HTR-8/SVneo (cell line): ENCODE data around the gene TMEM82.

Experiments used
- DNase-seq: peaks from one replicate; pipeline ENCODE4 v3.0.0; 2011; ENCODE audit warnings: low spot score, mixed read lengths; ENCODE audit not compliant: insufficient read length
- FAIRE-seq: peaks from 2 replicates; lab custom pipeline; 2011; peaks lifted over from hg19 to GRCh38; lab: Jason Lieb, UNC

TMEM82 gene

DNA sequence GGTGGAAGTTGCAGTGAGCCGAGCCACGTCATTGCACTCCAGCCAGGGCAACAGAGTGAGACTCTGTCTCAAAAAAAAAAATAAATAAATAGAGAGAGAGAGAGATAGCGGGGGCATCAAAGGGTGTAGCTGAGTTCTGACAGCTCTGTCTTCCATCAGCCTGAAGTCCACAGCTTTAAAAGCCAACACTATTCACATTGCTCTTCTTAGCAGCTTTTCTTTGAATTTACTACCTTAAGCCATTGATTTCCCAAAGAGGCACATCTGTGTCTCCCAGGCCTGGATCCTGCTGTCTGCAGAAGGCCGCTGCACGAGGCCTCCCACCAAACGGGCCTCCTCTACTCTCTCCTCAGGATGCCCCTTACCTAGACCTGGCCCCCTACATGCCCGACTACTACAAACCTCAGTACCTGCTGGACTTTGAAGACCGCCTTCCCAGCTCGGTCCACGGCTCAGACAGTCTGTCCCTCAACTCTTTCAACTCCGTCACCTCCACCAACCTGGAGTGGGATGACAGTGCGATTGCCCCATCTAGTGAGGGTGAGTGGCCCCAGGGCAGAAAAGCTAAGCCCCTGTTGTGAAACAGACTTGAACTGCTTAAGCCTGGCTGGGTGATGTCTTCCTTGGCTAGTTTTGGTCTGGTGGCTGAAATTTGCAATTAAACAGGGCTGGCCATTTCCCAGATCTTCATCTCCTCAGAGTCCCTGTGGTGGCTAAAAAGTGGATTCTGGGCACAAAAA, 22.7 kb upstream of the TMEM82 start:
- DNase-seq: no peak
- no peak for FAIRE-seq

DNA sequence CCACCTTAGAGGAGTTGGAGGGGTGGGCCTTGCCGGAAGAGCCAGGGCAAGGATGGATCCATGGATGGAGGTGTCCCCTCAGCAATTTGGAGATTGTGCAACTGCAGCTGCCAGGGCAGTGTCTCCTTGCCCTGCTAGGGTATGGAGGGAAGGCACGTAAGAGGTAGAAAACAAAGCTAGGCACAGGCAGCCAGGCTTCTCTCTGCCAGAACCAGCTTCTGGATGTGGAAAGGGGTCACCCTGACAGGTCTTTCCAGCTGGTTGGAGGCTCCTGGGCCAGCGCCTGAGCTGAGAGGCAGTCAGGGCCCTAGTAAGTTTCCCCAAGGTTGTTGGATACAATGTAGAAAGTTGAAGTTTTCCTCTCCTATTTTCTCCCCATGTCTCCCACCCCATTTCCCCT, 21.4 kb upstream of the TMEM82 start:
- DNase-seq (no peak), FAIRE-seq (no peak)

DNA sequence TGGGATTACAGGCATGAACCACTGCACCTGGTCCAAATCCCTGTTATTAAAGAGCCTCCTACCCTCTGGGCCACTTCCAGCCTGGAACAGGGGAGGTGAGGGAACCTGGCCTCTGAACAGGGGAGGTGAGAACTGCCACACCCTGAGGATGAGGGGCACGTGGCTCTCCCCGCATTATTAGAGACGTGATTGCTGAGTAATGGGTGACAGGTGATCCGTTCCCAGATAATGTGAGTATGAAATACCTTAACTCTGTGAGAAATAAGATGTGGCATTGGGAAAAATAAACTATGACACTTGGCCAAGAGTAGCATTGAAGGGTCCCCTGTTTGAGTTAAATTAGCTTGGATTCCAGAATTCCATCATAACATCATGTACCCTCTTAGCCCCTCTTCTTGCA, 19.9 kb upstream of the TMEM82 start:
- FAIRE-seq (no peak), DNase-seq (no peak)

DNA sequence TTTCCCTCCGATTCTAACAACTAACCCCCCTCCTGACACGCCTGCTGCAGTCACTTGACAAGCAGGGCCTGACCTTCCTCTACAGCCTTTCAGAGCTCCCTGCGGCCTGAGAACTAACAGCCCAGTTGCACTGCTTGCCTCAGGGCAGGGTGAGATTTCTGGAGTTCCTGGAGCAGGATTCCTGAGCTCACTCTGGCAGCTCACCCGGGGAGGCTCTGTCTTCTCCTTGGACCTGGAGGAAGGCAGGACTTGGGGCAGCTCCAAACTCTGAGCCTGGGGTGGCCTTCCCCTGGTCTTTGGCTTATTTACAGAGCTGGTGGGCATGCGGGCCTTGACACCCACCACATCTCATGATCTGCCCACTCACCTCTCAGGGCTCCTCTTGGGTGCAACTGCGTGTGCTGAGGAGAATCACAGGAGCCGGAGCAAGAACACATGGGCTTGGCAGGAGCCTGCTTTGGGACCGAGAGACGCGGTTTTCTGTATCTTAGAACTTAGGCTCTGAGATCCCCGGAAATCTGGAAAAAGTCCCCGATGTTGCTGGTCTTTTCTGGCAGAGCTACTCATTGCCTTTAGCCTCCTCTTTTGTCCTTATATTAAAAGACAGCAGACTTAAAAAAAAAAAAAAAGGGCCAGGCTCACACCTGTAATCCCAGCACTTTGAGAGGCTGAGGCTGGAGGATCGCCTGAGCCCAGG, 19.3 kb upstream of the TMEM82 start:
- DNase-seq (no peak), FAIRE-seq (no peak)

DNA sequence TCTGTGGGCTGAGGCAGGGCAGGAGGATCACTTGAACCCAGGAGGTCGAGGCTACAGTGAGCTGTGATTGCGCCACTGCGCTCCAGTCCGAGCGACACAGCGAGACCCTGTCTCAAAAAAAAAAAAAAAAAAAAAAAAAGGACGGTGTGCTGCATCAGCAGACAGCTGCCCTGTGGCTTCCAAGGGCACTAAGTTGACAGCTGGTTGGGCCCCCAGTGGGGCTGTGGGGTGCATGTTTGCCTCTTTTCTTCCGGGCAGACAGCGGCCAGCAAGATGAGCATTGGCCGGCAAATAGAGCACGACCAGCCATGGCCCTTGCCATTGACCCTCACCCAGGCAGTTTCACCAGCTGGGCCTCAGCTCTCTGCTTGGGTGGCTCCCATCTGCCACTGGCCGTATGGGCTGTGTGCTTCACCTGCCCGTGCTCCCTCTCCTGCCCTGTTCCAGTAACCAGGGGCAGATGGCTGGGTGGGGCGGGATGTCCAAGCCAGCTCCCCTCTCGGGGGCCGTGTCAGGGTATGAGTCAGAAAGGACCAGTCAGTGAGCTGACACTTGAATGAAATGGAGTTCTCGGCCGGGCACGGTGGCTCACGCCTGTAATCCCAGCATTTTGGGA, 18.6 kb upstream of the TMEM82 start:
- no peak for FAIRE-seq
- DNase-seq: no peak

DNA sequence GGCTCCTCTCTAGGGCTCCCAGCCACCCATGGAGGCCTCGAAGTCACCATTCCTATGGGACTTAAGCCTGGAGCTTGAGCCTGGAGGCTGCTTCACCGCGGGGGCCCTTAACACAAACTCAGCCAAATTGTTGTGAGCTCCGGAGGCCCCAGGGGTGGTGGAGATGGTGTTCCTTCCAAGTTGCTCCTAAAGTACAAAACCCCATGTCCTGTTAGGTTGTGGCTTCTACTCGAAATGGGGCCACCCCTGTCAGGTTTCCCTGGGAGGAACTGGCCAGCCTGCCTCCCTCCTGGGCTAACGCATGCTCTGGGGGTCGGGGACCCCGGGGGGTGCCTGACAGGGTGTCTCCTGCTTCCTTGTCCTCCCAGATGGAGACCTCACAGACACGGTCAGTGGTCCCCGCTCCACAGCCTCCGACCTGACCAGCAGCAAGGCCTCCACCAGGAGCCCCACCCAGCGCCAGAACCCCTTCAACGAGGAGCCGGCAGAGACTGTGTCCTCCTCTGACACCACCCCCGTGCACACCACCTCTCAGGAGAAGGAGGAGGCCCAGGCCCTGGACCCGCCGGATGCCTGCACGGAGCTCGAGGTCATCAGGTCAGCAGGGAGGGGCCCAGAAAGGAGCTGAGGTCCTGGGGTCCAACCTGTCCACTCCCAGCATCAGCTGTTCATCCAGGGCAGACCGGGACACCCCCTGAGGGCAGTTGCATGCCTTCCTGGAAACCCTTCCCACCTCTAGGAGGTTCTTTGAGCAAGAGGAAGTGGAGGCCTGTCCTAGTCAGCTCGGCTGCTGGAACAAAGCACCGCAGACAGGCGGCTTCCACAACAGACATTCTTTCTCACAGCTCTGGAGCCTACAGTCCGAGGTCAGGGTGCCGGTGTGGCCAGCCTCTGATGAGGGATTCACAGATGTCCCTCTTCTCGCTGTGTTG, 17.1 kb upstream of the TMEM82 start:
- FAIRE-seq (no peak), DNase-seq (no peak)

DNA sequence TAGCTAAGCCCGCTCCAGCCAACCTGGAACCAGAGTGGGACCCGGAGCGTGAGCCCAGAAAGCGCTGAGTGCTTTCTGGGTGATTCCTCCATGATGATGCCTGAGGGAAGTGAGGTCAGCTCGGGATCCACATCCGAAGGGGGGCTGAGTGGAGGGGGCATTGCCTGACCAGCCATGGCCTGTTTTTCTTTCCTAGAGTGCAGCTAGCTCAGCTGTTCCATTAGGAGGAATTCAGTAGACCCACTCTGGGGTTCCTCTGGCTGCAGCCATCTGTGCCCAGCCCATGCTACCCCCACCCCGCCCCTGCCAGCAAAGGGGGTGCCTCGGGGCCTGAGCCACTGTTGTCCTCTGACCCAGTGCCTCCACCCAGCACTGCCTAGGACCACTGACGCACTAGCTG, 15.8 kb upstream of the TMEM82 start:
- DNase-seq (no peak), FAIRE-seq (no peak)

DNA sequence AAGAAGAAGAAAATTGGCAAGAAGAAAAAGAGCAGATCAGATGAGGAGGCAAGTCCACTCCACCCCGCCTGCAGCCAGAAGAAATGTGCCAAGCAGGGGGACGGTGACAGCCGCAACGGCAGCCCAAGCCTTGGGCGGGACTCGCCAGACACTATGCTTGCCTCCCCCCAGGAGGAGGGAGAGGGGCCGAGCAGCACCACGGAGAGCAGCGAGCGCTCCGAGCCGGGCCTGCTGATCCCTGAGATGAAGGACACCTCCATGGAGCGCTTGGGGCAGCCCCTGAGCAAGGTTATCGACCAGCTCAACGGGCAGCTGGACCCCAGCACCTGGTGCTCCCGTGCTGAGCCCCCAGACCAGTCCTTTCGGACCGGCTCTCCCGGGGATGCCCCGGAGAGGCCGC, 15.3 kb upstream of the TMEM82 start:
- no peak for FAIRE-seq

DNA sequence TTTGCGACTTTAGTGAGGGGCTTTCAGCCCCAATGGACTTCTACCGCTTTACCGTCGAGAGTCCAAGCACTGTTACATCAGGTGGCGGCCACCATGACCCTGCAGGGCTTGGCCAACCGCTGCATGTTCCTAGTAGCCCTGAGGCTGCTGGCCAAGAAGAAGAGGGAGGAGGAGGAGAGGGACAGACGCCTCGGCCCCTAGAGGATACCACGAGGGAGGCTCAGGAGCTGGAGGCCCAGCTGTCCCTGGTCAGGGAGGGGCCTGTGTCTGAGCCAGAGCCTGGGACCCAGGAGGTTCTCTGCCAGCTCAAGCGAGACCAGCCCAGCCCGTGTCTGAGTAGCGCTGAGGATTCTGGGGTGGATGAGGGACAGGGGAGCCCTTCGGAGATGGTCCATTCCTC, 14.9 kb upstream of the TMEM82 start:
- no peak for FAIRE-seq
- DNase-seq: no peak

More for the DNA sequence above, 15.3 kb upstream of the TMEM82 start:
- DNase-seq: no peak

DNA sequence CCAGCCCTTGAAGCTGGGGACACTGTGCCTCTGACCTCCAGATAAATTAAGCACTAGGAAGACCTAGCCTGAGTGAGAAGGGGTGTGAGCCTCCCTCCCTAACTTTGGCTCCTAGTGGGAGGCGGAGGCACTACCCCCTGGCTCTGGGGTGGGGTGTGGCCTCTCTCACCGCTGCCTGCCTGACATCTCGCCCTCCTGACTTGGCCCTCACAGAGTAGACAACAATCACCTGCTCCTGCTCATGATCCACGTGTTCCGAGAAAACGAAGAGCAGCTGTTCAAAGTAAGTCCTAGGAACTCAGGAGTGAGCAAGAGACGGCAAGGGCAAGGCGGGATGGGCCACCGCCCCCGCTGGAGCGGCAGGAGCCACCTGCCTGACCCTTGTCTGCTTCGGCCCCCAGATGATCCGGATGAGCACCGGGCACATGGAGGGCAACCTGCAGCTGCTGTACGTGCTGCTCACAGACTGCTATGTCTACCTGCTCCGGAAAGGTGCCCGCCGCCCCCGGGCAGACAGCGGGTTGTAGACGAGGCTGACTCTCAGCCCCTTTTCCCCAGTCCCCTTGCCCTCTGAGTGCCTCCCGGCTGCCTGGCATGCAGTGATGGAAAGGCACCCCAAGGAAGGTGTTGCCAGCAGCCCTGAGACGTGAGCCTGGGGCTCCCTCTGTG, 14.3 kb upstream of the TMEM82 start:
- FAIRE-seq: no peak
- DNase-seq: no peak

DNA sequence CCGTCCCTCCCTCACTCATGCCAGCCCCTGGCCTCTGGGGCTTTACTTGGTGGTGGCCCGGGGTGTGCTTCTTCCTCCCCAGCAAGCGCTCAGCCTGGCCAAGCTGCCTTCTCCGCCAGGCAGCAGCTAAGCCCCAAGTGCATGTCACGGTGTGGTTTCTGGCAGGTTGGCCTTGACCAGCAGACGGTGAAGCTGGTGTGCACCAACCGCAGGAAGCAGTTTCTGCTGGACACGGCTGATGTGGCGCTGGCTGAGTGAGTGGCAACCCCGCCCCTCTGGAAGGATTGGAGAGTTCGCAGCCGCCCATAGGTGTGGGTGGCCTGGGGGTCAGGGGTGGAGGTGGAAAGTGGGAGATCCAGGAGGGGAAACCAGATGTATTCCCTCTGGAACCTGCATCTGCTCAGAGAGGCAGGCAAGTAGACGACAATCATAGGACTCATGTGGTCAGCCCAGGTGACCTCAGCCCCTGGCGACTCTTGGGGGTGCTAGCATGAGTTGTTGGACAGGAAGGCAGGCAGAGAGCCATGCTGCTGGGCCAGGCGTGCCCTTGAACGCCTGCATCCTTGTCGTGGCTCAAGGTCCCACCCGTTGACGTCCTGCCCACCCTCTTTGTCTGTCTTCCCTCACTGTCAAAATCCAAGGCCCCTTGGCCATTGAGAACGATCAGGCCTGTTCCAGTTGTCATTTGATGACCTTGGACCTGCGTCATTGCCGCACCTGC, 13.2 kb upstream of the TMEM82 start:
- DNase-seq: no peak

DNA sequence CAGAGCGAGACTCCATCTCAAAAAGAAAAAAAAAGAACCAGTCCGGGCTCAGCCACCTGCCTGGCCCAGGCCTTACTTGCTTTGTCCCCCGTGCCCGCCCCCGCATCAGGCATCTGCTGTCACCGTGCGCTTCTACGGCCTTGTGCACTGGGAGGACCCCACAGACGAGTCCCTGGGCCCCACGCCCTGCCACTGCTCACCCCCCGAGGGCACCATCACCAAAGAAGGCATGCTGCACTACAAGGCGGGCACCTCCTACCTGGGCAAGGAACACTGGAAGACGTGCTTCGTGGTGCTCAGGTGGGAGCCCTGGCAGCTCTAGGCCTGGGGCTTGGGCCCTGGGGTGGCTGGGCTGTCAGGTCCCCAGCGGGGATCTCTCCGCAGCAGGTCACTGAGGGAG, 11.9 kb upstream of the TMEM82 start:
- no peak for FAIRE-seq
- no peak for DNase-seq

More for the DNA sequence above, 13.2 kb upstream of the TMEM82 start:
- no peak for FAIRE-seq

DNA sequence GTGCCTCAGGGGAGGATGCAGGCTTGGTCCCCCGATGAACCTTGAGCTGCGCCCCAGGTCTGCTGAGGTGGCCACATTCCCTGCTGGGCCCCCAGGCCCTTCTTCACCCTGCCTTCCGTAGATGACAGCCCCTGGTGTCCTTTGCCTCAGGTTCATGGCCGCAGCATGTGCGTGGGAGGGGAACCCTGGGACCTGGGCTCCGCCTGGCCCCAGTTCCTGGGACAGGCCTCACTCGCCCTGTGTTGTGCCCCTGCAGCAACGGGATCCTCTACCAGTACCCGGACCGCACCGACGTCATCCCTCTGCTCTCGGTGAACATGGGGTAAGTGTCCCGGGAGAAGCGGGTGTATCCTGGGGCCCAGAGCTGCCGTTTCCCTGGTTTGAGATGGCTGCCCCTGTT, 11.4 kb upstream of the TMEM82 start:
- FAIRE-seq (no peak), DNase-seq (no peak)

DNA sequence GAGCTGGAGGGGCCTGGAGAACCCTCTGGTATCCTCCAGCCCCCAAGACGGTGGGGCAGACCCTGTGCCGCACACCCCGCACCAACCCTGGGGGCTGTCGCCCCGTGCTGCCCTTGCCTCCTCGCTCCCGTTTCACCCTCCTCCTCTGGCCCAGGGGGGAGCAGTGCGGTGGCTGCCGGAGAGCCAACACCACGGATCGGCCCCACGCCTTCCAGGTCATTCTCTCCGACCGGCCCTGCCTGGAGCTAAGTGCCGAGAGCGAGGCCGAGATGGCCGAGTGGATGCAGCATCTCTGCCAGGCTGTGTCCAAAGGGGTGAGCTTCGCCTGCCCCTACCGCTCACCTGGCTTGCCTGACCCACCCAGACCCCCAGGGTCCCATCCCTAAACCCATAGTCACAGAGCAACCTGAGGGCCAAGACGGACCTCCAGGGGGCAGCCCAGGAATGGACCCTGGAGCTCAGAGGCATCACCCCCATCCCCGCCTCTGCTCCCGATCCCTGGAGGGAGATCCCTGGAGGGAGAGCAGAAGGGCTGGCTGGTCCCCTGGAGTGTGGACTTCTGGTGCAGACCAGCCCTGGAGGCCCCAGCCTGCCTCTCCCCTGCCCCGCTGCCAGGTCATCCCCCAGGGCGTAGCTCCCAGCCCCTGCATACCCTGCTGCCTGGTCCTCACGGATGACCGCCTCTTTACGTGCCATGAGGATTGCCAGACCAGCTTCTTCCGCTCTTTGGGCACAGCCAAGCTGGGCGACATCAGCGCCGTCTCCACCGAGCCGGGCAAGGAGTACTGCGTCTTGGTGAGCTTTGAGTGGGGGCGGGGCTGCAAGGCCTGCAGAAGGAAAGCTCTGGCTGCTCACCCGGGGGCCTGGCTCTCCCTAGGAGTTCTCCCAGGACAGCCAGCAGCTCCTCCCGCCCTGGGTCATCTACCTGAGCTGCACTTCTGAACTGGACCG, 10.3 kb upstream of the TMEM82 start:
- FAIRE-seq (no peak), DNase-seq (no peak)

DNA sequence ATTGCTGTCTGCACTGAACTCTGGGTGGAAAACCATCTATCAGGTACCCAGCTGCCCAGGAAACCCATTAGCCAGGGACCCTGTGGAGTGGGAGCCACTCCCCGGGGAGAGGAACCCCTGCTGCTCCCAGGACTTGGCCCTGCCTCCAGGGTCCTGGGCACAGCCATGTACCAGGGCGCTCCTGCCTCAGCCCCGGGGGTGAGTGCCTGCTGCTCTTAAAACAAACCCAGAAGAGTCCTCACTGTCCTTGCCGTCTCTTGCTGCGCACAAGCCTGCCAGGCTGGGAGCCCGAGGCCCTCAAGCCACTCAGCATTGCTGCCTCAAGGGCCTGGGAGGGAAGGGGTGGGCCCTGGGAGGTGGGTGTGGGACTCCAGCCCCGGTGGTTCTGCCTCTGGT, 9.6 kb upstream of the TMEM82 start:
- DNase-seq (no peak), FAIRE-seq (no peak)

DNA sequence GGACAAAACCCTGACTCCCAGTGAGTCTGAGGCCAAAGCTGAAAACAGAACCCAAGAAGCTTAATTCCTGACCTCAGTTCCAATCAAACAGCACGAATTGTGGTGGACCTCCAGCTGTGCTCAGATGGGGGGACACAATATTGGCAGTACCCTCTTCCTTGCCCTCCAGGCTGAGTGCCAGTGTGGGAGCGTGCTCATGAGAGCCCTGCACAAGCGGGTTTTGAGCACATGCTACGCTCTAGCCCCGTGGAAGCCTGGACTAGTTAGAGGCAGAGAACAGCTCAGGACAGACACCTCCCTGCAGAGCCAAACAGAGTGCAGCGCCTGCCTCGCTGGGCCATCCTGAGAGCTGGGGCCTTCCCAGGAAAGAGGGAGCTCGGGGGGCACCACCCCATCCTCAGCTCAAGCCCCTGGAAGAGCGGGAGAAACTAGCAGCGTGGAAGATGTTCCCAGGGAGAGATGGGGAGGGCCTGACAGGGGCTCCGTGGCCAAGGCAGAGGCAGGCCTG, 9.0 kb upstream of the TMEM82 start:
- FAIRE-seq: no peak

DNA sequence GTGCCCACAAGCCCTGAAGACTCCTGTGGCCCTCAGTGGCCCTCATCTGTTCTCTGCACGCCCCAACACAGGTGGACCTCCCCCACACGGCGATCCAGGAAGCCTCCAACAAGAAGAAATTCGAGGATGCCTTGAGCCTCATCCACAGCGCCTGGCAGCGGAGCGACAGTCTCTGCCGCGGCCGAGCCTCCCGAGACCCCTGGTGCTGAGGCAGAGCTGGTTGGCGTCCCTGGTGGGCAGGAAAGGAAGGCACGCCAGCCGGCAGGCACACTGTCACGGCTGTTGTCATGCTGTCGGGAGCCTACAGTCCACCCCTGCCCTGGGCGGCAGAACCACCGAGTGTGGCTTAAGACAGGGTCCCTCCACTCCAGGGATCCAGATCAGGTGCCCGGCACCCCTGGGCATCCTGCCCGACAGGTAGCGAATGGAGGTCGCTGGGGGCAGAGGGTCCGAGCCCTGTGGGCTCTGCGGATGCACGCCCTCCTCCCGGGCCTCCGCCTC, 8.5 kb upstream of the TMEM82 start:
- FAIRE-seq (no peak), DNase-seq (no peak)

More for the DNA sequence above, 9.0 kb upstream of the TMEM82 start:
- DNase-seq: no peak

DNA sequence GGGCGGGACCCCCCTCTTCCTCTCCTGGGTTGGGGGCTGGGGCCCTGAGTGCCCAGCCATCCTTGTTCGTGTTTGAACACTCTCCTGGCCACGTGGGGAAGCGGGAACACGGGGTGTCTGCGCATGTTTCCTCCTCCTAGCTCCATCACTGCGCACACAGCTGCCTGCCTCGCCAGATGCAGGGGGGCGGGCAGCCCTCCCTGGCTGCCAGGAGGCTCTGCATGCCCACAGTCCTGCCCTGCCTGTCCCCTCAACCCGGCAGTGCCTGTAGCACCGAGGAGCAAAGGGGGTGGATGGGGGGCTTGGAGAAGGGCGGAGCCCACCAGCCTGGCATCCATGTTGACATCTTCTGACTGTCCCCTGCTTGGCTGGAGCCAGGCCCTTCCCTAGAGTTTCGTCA, 8.0 kb upstream of the TMEM82 start:
- FAIRE-seq: no peak
- no peak for DNase-seq
